HG03565 (cell line): ENCODE results near the gene UBE3C.
"Not testable (repeated sequence)": the region's sequence is repeated elsewhere in the genome, so short reads cannot be mapped to it uniquely, and the experiment has no call there.

Experiments used
- ATAC-seq: cut with Tn5 transposase; IDR thresholded peaks from one replicate; pipeline ENCODE4 v1.9.1; 2021; ENCODE audit warnings: mild to moderate bottlenecking, moderate library complexity; ENCODE audit not compliant: unreplicated experiment

The UBE3C gene

GRCh38 chr7:157129907-157130460, 8.7 kb upstream of the UBE3C start:
- ATAC-seq, result no peak

- not testable (repeated sequence) for ATAC-seq
Measured at GRCh38 chr7:157130849-157131248, 7.9 kb upstream of the UBE3C start.

- no peak for ATAC-seq
Measured at GRCh38 chr7:157132796-157133195, 5.9 kb upstream of the UBE3C start.

- ATAC-seq, result no peak
Measured at GRCh38 chr7:157133304-157133703, 5.4 kb upstream of the UBE3C start.

- no peak for ATAC-seq
Measured at GRCh38 chr7:157136372-157136771, 2.4 kb upstream of the UBE3C start.

GRCh38 chr7:157138101-157138423, 664 bp upstream of the UBE3C start:
- ATAC-seq, result no peak

GRCh38 chr7:157139111-157139809, 534 bp downstream of the UBE3C start:
- ATAC-seq, result no peak

GRCh38 chr7:157139810-157140510, 1.2 kb downstream of the UBE3C start:
- ATAC-seq, result no peak

GRCh38 chr7:157140511-157140905, 1.8 kb downstream of the UBE3C start:
- ATAC-seq, result no peak

- no peak for ATAC-seq
Measured at GRCh38 chr7:157141525-157142060, 2.9 kb downstream of the UBE3C start.

- no peak for ATAC-seq
Measured at GRCh38 chr7:157143788-157144187, 5.1 kb downstream of the UBE3C start.

- no peak for ATAC-seq
Measured at GRCh38 chr7:157149317-157149716, 10.6 kb downstream of the UBE3C start.

GRCh38 chr7:157150882-157151281, 12.2 kb downstream of the UBE3C start:
- ATAC-seq, result no peak

GRCh38 chr7:157151626-157152339, 13.1 kb downstream of the UBE3C start:
- ATAC-seq, result no peak

- no peak for ATAC-seq
Measured at GRCh38 chr7:157152391-157152937, 13.7 kb downstream of the UBE3C start.

- no peak for ATAC-seq
Measured at GRCh38 chr7:157153260-157153659, 14.5 kb downstream of the UBE3C start.

GRCh38 chr7:157155959-157156358, 17.2 kb downstream of the UBE3C start:
- ATAC-seq, result no peak

- no peak for ATAC-seq
Measured at GRCh38 chr7:157158400-157158799, 19.7 kb downstream of the UBE3C start.

- ATAC-seq, result not testable (repeated sequence)
Measured at GRCh38 chr7:157159537-157159936, 20.8 kb downstream of the UBE3C start.

- ATAC-seq, result no peak
Measured at GRCh38 chr7:157160433-157160832, 21.7 kb downstream of the UBE3C start.

GRCh38 chr7:157165987-157166386, 27.3 kb downstream of the UBE3C start:
- no peak for ATAC-seq
